Stimulated activated CD8-positive, alpha-beta memory T cell treated with anti-CD3 and anti-CD28 coated beads, Interleukin-7, amount 100 ng/mL, for 48 hours (primary cell): ENCODE measurements around the gene ADPRHL1.

Experiments
- DNase-seq, 2 donors: peaks; one replicate each; pipeline ENCODE4 v3.0.0-alpha.2; 2020; ENCODE audit warnings: low read depth in 1 of 2; ENCODE audit errors: extremely low read depth in 1 of 2

The ADPRHL1 gene

GRCh38 chr13:113433391-113433916 is 19.8 kb downstream of the ADPRHL1 start:
- DNase-seq, result no peak

- no peak for DNase-seq
These were observed 20.6 kb downstream of the ADPRHL1 start for GRCh38 chr13:113432506-113433270.

GRCh38 chr13:113431171-113431570 is 22.1 kb downstream of the ADPRHL1 start:
- DNase-seq, result no peak

- DNase-seq, result no peak
These were observed 22.7 kb downstream of the ADPRHL1 start for GRCh38 chr13:113430378-113431110.

- no peak for DNase-seq
These were observed 23.7 kb downstream of the ADPRHL1 start for GRCh38 chr13:113429608-113429985.

GRCh38 chr13:113428871-113429607 is 24.2 kb downstream of the ADPRHL1 start:
- no peak for DNase-seq

- DNase-seq, result no peak
These were observed 24.8 kb downstream of the ADPRHL1 start for GRCh38 chr13:113428469-113428865.

- no peak for DNase-seq
These were observed 25.5 kb downstream of the ADPRHL1 start for GRCh38 chr13:113427562-113428468.

GRCh38 chr13:113426591-113426986 is 26.7 kb downstream of the ADPRHL1 start:
- no peak for DNase-seq

GRCh38 chr13:113425941-113426590 is 27.2 kb downstream of the ADPRHL1 start:
- DNase-seq, result no peak

- no peak for DNase-seq
These were observed 29.6 kb downstream of the ADPRHL1 start for GRCh38 chr13:113423520-113424163.

- DNase-seq, result no peak
These were observed 30.3 kb downstream of the ADPRHL1 start for GRCh38 chr13:113422807-113423519.

GRCh38 chr13:113421673-113422270 is 31.5 kb downstream of the ADPRHL1 start:
- DNase-seq, result no peak

- DNase-seq, result no peak
These were observed 32.3 kb downstream of the ADPRHL1 start for GRCh38 chr13:113420833-113421600.

GRCh38 chr13:113420232-113420631 is 33.1 kb downstream of the ADPRHL1 start:
- no peak for DNase-seq

- DNase-seq, result no peak
These were observed 33.6 kb downstream of the ADPRHL1 start for GRCh38 chr13:113419531-113420193.

- DNase-seq, result no peak
These were observed 34.6 kb downstream of the ADPRHL1 start for GRCh38 chr13:113418722-113419049.
